Mucosa of descending colon (tissue), 3 donors: Measurements from ENCODE around the gene NSL1. TPM values are rescaled to one million over a fixed set of nuclear protein-coding genes. Genes with fewer than 3 reads are reported as not detected.

ENCODE experiments used
- ATAC-seq: fragments of 200-7000 bp; cut with Tn5 transposase; one replicate; pipeline ENCODE4 v1.9.1; 2020; ENCODE audit warnings: mild to moderate bottlenecking, moderate library complexity
- DNase-seq, 3 donors: peaks; one replicate each; pipeline ENCODE4 v3.0.0-alpha.2; 2020
- H3K36me3 ChIP-seq: fragments of 200-600 bp; one replicate; pipeline ENCODE4 v1.8.0; 2021; ENCODE audit warnings: low read depth, mild to moderate bottlenecking
- H3K4me1 ChIP-seq: fragments of 200-600 bp; one replicate; pipeline ENCODE4 v1.8.0; 2021; ENCODE audit warnings: low read depth, mild to moderate bottlenecking
- H3K4me3 ChIP-seq: fragments of 200-600 bp; one replicate; pipeline ENCODE4 v1.8.0; 2021; ENCODE audit warnings: mild to moderate bottlenecking
- H3K9me3 ChIP-seq: fragments of 200-600 bp; one replicate; pipeline ENCODE4 v1.8.0; 2021; ENCODE audit warnings: mild to moderate bottlenecking
- CTCF ChIP-seq: fragments of 200-600 bp; IDR thresholded peaks from one replicate; pipeline ENCODE4 v1.8.0; 2022; ENCODE audit warnings: antibody characterized with exemption, mild to moderate bottlenecking
- intact Hi-C, 2 donors: fragments of 100-400 bp; cut with DNase I in 1 of 2; cut with micrococcal nuclease in 1 of 2; formaldehyde crosslinking; loops; one replicate each; pipeline versions ENCODE4 v1.11.0 to v1.11.1; 2022; cut with DNase I, micrococcal nuclease
- total RNA-seq, 3 donors: library from RNA; stranded (reverse); fragmentation: NEBNext Ultra II Directional in 2 of 3; extraction: Animal tissue kit (Norgen Biotek cat#: 25700) in 2 of 3; gene quantifications; one replicate each; pipeline versions ENCODE4 v1.2.1 to v1.2.4, GENCODE V29; 2021 to 2023
- donor health status: DM: no; HTN: no; CAD: no; lungs with moderate emphysema.
- donor health status: DM: no; HTN: no; CAD: no.
- donor health status: DM: no; HTN: yes; CAD: no.

The NSL1 gene
- total RNA-seq, 3 donors from 2014 or later = 20.4 to 25.3 (median 21.5) TPM

DNA sequence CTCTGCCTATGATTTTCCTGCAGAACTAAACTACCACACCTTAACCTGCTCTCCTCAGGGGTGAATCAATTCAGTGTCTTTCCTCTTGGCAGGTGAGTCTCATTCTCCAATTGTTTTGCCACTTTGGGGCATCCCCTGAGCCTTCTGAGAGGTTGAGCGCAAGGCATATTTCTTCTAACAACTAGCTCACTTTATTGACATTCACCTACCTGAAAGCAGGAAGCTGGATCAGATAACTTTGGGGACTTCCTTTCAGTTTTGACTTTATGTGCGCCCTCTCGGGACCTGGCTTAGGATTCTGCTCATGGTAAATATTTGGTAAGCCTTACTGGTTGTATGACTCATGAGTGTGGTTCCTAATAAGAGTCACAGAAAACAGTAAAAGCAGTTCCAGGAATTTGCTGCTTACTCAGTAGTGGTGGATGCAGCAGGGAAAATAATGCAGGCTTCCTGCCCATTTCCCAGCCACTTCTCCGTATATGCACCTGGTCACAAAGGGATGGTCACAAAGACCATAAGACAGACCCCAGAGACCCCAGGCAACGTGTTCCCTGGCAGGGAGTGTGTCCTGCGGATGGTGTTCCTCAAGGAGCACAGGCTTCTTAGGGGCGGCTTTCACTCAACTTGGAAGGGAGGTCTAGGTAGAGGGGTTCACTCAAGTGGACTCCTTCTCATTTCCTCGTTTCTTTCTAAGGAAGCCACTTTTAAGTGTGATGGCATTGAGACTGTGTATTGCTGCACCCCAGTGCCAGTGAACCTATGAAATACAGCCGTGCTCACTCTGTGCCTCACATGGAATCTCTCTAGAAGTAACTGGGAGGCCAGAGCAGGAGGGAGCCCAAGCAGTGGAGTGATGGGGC is 70.0 kb downstream of the NSL1 start:
- DNase-seq (no peak), ATAC-seq (peak; percentile 79)
- no peaks in the 10 kb centered on the region for H3K4me1 ChIP-seq
- intact Hi-C loops = no loop called here
- no peak overlapping the region for H3K4me3 ChIP-seq
- no peaks in the 10 kb centered on the region for H3K36me3 ChIP-seq
- H3K9me3 ChIP-seq = no peaks in the 10 kb centered on the region
- no peak for TF ChIP-seq CTCF

DNA sequence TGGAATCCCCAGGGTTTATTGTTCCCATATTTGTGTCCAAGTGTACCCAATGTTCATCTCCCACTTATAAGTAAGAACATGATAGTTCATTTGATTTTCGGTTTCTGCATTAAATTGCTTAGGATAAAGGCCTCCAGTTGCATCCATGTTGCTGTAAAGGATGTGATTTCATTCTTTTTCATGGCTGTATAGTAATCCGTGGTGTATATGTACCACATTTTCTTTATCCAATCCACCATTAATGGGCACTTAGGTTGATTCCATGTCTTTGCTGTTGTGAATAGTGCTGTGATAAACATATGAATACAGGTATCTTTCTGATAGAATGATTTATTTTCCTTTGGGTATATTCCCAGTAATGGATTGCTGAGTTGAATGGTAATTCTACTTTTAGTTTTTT is 71.9 kb downstream of the NSL1 start:
- ATAC-seq (no peak), DNase-seq (no peak)
- Histone ChIP-seq H3K4me3 (no peak overlapping the region), H3K9me3 (no peaks in the 10 kb centered on the region), H3K4me1 (no peaks in the 10 kb centered on the region), H3K36me3 (no peaks in the 10 kb centered on the region)
- no peak for TF ChIP-seq CTCF
- intact Hi-C loops = no loop called here

- H3K9me3 ChIP-seq = no peaks in the 10 kb centered on the region
- no peak for TF ChIP-seq CTCF
- DNase-seq (no peak), ATAC-seq (no peak)
- H3K4me3 ChIP-seq = no peak overlapping the region
- H3K36me3 ChIP-seq = no peaks in the 10 kb centered on the region
- H3K4me1 ChIP-seq = no peaks in the 10 kb centered on the region
- intact Hi-C loops = no loop called here
Measured at GRCh38 chr1:212718499-212718898, 73.1 kb downstream of the NSL1 start.

DNA sequence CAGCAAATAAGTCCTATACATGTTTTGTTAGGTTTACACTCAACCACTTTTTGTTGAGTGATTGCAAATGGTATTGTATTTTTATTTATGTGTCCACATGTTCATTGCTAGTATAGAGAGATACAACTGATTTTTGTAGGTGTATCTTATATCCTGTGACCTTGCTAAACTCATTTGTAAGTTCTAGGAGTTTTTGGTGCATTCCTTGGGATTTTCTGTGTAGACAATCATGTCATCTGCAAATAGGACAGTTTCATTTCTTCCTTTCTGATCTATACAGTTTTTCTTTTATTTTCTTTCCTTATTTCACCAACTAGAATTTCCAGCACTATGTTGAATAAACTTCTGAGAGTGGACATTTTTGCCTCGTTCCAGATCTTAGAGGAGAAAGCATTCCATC is 75.4 kb downstream of the NSL1 start:
- TF ChIP-seq CTCF = no peak
- intact Hi-C loops = no loop called here
- Histone ChIP-seq H3K4me3 (no peak overlapping the region), H3K4me1 (no peaks in the 10 kb centered on the region), H3K36me3 (no peaks in the 10 kb centered on the region), H3K9me3 (no peaks in the 10 kb centered on the region)
- ATAC-seq (no peak), DNase-seq (no peak)

GRCh38 chr1:212713465-212714136 is 78.0 kb downstream of the NSL1 start:
- Histone ChIP-seq H3K4me1 (no peaks in the 10 kb centered on the region), H3K36me3 (no peaks in the 10 kb centered on the region), H3K4me3 (no peak overlapping the region), H3K9me3 (no peaks in the 10 kb centered on the region)
- intact Hi-C loops = no loop called here
- ATAC-seq (no peak), DNase-seq (no peak)
- TF ChIP-seq CTCF = no peak
